ENCODE measurements around the gene MDFI.

Gene MDFI

GRCh38 chr6:41677124-41677921 lies 39.1 kb downstream of the MDFI start:
- Histone ChIP-seq H4K20me1 (ENCODE audit: insufficient read depth, low read length) (no peaks in the 10 kb centered on the region), H3K27ac (ENCODE audit: low read depth, low read length, poor library complexity, severe bottlenecking) (no peak overlapping the region), H3K36me3 (ENCODE audit: insufficient read depth, low read length) (no peaks in the 10 kb centered on the region), H3K27me3 (ENCODE audit: insufficient read depth, low read length) (peaks cover 18% of the 10 kb centered on the region), H3K9me3 (ENCODE audit: low read length) (no peaks in the 10 kb centered on the region), H3K4me3 (ENCODE audit: low read depth, low read length, poor library complexity, severe bottlenecking) (no peak overlapping the region), H3K4me2 (ENCODE audit: low read length) (no peak overlapping the region), H3F3A (ENCODE audit: insufficient read depth, low read length) (no peaks in the 10 kb centered on the region), H2AFZ (ENCODE audit: low read length) (no peak overlapping the region), H3K79me2 (ENCODE audit: insufficient read depth, low read length) (no peaks in the 10 kb centered on the region), H3K4me1 (ENCODE audit: insufficient read depth, low read length, severe bottlenecking) (peaks cover under 1% of the 10 kb centered on the region), H3K9me2 (ENCODE audit: low read depth, low read length) (no peaks in the 10 kb centered on the region), H3K9ac (ENCODE audit: low read length) (no peak overlapping the region)
- TF ChIP-seq EZH2 (IDR thresholded peaks at IDR 0.05; ENCODE audit: borderline replicate concordance, low read length), result no peak

GRCh38 chr6:41678511-41679084 lies 40.3 kb downstream of the MDFI start:
- Histone ChIP-seq H3K9ac (ENCODE audit: low read length) (no peak overlapping the region), H3K4me2 (ENCODE audit: low read length) (no peak overlapping the region), H3K9me3 (ENCODE audit: low read length) (no peaks in the 10 kb centered on the region), H3K9me2 (ENCODE audit: low read depth, low read length) (no peaks in the 10 kb centered on the region), H3K27ac (ENCODE audit: low read depth, low read length, poor library complexity, severe bottlenecking) (no peak overlapping the region), H3K27me3 (ENCODE audit: insufficient read depth, low read length) (peaks cover 18% of the 10 kb centered on the region), H3K4me3 (ENCODE audit: low read depth, low read length, poor library complexity, severe bottlenecking) (no peak overlapping the region), H3K79me2 (ENCODE audit: insufficient read depth, low read length) (no peaks in the 10 kb centered on the region), H4K20me1 (ENCODE audit: insufficient read depth, low read length) (no peaks in the 10 kb centered on the region), H2AFZ (ENCODE audit: low read length) (no peak overlapping the region), H3K36me3 (ENCODE audit: insufficient read depth, low read length) (no peaks in the 10 kb centered on the region), H3K4me1 (ENCODE audit: insufficient read depth, low read length, severe bottlenecking) (peaks cover 12% of the 10 kb centered on the region), H3F3A (ENCODE audit: insufficient read depth, low read length) (no peaks in the 10 kb centered on the region)
- no peak for TF ChIP-seq CTCF (IDR thresholded peaks at IDR 0.05; ENCODE audit: low read length)
- no peak for TF ChIP-seq EZH2 (IDR thresholded peaks at IDR 0.05; ENCODE audit: borderline replicate concordance, low read length)

DNA sequence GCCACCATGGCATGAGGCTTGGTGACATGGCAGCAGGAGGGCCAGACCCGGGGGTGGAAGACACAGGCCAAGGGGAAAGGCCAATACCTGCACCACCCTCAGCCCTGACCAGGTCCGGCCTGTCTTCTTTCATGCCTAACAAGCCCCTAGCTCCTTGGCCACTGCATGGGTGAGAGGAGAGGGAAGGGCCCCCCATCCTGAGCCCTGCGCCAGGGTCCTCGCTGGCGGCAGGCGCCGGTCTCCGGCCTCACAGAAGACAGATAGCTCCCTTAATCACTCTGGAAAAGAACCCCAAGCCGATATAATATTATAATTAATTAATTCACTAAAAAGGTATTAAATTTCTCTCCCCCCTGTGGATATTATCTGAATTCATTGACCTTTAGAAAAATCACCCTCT lies 41.4 kb downstream of the MDFI start:
- Histone ChIP-seq H3K9ac (ENCODE audit: low read length) (no peak overlapping the region), H3K79me2 (ENCODE audit: insufficient read depth, low read length) (no peaks in the 10 kb centered on the region), H3K9me2 (ENCODE audit: low read depth, low read length) (no peaks in the 10 kb centered on the region), H3F3A (ENCODE audit: insufficient read depth, low read length) (no peaks in the 10 kb centered on the region), H3K4me3 (ENCODE audit: low read depth, low read length, poor library complexity, severe bottlenecking) (no peak overlapping the region), H3K4me2 (ENCODE audit: low read length) (no peak overlapping the region), H3K27me3 (ENCODE audit: insufficient read depth, low read length) (peaks cover 15% of the 10 kb centered on the region), H2AFZ (ENCODE audit: low read length) (no peak overlapping the region), H3K4me1 (ENCODE audit: insufficient read depth, low read length, severe bottlenecking) (peaks cover 16% of the 10 kb centered on the region), H4K20me1 (ENCODE audit: insufficient read depth, low read length) (no peaks in the 10 kb centered on the region), H3K36me3 (ENCODE audit: insufficient read depth, low read length) (no peaks in the 10 kb centered on the region), H3K9me3 (ENCODE audit: low read length) (no peaks in the 10 kb centered on the region), H3K27ac (ENCODE audit: low read depth, low read length, poor library complexity, severe bottlenecking) (no peak overlapping the region)
- TF ChIP-seq CTCF (IDR thresholded peaks at IDR 0.05; ENCODE audit: low read length) (no peak), EZH2 (IDR thresholded peaks at IDR 0.05; ENCODE audit: borderline replicate concordance, low read length) (no peak)

Measured in OCI-LY1 (cell line).